NCI-H1694 treated with DMSO at 0.1 percent for 48 hours (cell line): Measurements from ENCODE around the gene SKAP2.
A peak's percentile ranks its signal among the peaks of the same experiment; 100 is the strongest.

Source experiments
- DNase-seq: peaks from one replicate; lab custom pipeline; 2025; lab: John Stamatoyannopoulos, UW

The SKAP2 gene

DNA sequence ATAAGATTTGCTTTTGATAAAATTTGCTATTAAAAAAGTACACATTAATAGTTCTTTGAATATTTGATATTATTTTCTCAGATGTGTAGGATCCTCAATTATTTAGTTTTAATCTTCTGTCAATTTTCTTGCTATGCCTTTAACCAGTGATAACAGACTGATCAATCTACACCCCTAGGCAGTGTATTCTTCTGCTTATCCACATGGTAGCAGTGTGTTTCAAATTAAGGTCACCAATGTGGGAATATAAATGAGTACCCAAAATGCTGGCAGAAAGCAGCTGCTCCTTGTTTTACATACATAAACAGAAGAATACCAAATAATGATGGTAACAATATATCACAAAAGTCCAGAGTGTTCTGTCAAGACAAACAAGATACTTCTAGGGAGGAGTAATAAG, 87.0 kb downstream of the SKAP2 start:
- DNase-seq = peak; percentile 54

DNA sequence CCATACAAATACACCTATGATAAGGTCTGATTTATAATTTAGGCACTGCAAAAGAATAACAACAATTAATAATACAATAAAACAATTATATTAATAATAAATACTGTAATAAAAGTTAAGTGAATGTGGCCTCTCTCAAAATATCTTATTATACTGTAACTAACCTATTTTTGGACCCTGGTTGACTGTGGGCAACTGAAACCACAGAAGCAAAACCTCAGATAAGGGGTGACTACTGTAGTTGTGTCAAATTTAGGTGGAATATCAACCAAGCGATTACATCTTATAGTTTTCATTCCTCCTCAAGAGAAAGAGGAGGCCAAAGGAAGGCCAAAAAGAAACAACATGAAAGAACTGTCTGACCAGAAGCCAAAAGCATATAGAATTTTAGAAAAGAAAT, 103.9 kb downstream of the SKAP2 start:
- no peak for DNase-seq

GRCh38 chr7:26759108-26759507, 105.3 kb downstream of the SKAP2 start:
- no peak for DNase-seq

DNA sequence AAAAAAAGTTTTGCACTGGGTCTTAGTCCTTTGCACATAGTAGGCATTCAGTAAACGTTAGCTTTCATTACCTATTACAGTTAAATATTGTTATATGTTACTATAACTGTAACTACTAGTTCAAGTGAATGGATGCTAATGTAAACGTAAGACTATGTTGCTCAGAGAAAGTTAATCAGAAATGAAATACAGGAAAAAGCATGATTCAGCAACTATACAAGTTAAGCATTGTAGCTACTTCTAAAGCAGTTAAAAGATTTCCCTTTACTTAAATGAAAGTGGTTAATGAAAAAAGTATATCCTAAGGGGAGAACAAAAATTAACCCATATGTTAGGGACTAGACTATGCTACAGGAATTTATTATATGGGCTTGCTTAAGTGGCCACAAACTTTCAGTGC, 121.2 kb downstream of the SKAP2 start:
- no peak for DNase-seq

DNA sequence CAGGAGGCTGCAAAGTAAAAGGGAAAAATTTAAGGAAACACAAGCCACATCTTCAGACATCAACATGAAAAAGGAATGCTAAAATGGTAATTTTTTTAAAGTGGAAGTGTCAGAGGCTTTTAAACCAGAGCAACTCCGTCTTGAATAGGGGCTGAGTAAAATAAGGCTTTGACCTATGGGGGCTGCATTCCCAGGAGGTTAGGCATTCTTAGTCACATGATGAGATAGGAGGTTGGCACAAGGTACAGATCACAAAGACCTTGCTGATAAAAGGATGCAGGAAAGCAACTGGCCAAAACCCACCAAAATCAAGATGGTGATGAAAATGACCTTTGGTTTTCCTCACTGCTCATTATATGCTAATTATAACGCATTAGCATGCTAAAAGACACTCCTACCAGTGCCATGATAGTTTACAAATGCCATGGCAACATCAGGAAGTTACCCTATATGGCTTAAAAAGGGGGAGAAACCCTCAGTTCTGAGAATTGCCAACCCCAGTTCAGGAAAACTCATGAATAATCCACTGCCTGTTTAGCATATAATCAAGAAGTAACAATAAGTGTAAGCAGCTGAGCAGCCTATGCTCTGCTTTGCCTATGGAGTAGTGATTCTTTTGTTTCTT, 128.3 kb downstream of the SKAP2 start:
- DNase-seq = no peak

GRCh38 chr7:26729150-26729775, 135.1 kb downstream of the SKAP2 start:
- no peak for DNase-seq

DNA sequence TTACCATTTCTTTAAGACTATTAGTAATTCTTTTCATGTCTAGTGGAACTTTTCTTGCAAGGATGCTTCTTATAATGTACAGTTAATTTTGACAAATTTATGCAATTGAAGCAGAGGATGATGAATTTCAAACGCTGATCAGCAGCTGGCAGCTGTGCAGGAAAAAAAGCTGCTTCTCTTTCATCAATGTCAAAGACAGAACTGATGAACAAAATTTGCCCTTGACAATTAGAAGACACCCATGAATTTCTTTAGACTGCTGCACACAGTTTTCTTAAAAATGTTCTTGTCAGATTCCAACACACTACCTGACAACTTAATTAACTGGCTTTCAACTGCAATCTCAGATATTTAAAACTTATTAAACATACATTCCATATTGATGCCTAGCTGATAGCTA, 138.3 kb downstream of the SKAP2 start:
- DNase-seq = no peak

DNA sequence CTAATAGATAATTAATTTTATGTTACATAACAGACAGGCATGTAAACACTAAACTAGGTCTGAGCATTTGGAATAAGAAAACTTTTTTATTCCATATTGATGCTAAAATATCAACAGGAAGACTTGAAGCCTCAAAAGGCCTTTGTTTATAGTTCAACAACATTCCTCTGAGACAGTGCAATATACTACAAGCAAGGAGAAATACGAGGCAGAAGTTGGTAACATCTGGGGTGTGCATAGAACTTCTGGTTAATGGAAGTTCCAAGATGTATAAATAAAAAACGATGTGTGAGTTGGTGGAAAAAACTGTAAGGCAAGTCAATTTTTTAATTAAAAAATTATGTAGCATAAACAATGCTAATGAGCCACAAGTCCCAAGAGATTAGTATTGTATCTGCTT, 139.6 kb downstream of the SKAP2 start:
- DNase-seq = no peak

- no peak for DNase-seq
Observed at GRCh38 chr7:26723129-26723528, 141.3 kb downstream of the SKAP2 start.

- no peak for DNase-seq
Observed at GRCh38 chr7:26721450-26721849, 142.9 kb downstream of the SKAP2 start.

DNA sequence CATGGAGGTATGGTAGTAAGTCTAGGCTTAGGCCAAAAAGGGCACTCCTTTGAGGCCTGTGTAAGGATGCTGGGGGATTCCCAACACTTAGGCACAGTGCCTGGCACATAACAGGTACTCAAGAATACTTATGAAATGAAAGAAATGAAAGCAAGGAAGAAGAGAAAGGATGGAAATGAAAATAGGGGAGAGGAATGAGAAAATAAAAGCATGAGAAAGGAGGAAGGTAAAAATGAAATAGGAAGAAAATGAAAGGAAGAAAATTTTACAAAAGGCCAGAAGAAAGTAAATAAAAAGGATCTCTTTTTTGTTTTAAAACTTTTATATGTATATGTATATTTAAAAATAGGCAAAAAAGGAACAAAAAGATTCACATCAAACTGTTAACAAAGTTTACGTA, 146.3 kb downstream of the SKAP2 start:
- no peak for DNase-seq

GRCh38 chr7:26714438-26714837, 150.0 kb downstream of the SKAP2 start:
- no peak for DNase-seq

- DNase-seq = no peak
Observed at GRCh38 chr7:26714006-26714405, 150.4 kb downstream of the SKAP2 start.

- DNase-seq = no peak
Observed at GRCh38 chr7:26709210-26709990, 155.0 kb downstream of the SKAP2 start.

GRCh38 chr7:26705567-26705966, 158.8 kb downstream of the SKAP2 start:
- DNase-seq = peak; percentile 92

DNA sequence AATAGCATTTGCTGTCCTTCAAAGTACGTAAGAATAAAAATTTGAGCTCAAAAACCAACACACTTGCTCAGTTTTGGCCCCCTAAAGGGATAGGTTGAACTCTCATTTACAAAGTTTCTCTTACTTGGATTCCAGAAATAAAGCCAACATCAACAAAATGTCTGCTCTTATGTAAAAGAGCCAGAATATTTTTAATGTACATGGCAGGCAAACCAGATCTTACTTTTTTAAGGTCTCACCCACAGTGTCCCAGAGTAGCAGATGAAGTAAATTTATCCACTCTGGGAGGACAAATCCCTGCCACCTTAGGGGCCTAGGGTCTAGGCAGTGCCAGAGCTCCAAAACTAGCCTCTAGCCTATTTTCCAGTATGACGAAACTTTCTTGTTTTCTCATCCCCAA, 159.6 kb downstream of the SKAP2 start:
- no peak for DNase-seq

DNA sequence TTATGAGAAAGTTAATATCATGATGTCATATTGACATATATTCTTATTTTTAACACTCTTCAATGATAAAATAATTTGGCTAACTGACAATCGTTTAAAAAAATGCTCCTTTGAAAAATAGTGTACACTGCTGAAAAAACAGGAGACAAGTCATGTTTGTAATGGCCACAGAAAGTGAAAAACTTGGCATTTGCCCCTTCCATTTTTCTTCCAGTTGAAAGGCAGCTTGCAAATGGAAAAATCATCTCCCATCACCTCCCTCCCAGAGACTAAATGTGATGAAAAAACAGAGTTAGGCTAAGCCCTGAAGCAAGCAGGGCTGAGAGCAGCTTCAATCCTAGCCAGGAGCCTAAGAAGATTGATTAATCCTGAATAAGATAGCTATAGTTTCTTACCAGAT, 160.4 kb downstream of the SKAP2 start:
- no peak for DNase-seq

- DNase-seq = no peak
Observed at GRCh38 chr7:26700893-26701292, 163.5 kb downstream of the SKAP2 start.

DNA sequence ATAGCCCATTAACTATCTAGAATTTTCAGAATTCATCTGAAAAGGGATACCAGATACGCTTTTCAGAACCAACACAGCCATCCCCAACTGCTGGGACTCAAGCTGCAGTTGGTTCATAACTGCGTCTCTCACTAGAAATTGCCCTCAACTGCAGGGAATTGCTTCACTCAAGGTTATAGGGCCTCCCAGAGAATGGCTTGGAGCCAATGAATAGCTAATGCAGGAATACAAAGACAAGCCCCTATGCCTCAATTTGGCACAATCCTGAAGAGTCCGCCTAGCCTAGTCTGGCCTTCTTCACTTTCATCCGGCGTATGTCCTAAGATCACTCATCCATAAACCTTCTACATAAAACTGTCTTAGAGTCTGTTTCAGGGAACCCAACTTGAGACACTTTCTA, 164.0 kb downstream of the SKAP2 start:
- DNase-seq = no peak

GRCh38 chr7:26699766-26700165, 164.6 kb downstream of the SKAP2 start:
- DNase-seq = no peak

- no peak for DNase-seq
Observed at GRCh38 chr7:26698806-26699205, 165.6 kb downstream of the SKAP2 start.

GRCh38 chr7:26698194-26698593, 166.2 kb downstream of the SKAP2 start:
- no peak for DNase-seq

DNA sequence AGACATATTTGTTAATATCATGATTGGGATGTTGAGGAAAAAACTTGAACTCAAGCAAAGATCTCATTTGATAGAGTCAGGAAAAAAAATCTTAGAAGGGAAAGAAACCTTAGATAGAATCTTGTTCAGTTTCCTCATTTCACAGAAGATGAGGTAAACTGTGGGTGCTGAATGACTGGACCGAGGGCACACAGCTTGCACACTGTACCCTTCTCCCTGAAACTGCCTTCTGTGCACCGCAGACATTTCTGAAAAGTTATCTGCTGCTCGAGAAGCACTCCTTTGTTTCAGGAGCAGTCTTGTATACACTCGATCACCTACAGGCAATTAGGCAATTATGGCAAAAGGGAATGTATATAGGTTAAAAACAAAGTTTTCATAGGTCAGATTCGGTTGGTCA, 167.4 kb downstream of the SKAP2 start:
- no peak for DNase-seq
